HEK293 (cell line): ENCODE data around the gene PIP5K1C.

ENCODE experiments used
- CTCF ChIA-PET: fragments of 350-600 bp; formaldehyde crosslinking; extraction: SDS; loops from one replicate; lab custom pipeline; 2021; ENCODE audit warnings: antibody characterized with exemption; lab: Yijun Ruan, JAX
- POLR2A ChIA-PET: fragments of 300-600 bp; formaldehyde crosslinking; extraction: SDS; loops from one replicate; lab custom pipeline; 2020; ENCODE audit warnings: antibody characterized with exemption, inconsistent platforms; lab: Yijun Ruan, JAX
- H3K27ac ChIP-seq: fragments of 200-500 bp; sonication (Bioruptor generic); 2 replicates; pipeline ENCODE4 v1.5.1; 2014; ENCODE audit warnings: low read depth, low read length, control low read depth, inconsistent platforms; ENCODE audit errors: extremely low read depth
- H3K36me3 ChIP-seq, 2 experiments: fragments of 200-500 bp in 1 of 2; sonication (Bioruptor generic) in 1 of 2; 1 replicate in 1 of 2; 2 replicates in 1 of 2; pipeline ENCODE4 v1.5.1; 2014 to 2017; ENCODE audit warnings: inconsistent platforms in 2 of 2, low read length in 2 of 2; ENCODE audit not compliant: control insufficient read depth in 2 of 2, insufficient read depth in 1 of 2
- H3K4me1 ChIP-seq: fragments of 200-500 bp; sonication (Bioruptor generic); 2 replicates; pipeline ENCODE4 v1.5.1; 2014; ENCODE audit warnings: mild to moderate bottlenecking, low read length, inconsistent platforms; ENCODE audit not compliant: control insufficient read depth, insufficient read depth
- H3K4me3 ChIP-seq: 2 replicates; pipeline ENCODE4 v1.5.1; 2011; ENCODE audit warnings: low read depth, mild to moderate bottlenecking, control low read depth, low read length, moderate library complexity
- H3K9me3 ChIP-seq: fragments of 200-500 bp; sonication (Bioruptor generic); 2 replicates; pipeline ENCODE4 v1.5.1; 2014; ENCODE audit warnings: low read depth, low read length, inconsistent platforms; ENCODE audit not compliant: control insufficient read depth, insufficient read depth
- GFI1B ChIP-seq: fragments of 450-650 bp; formaldehyde crosslinking; IDR thresholded peaks from 2 replicates; pipeline ENCODE4 v1.5.1; 2016; ENCODE audit warnings: missing biosample characterization, missing genetic modification characterization
- GLIS2 ChIP-seq: fragments of 450-650 bp; formaldehyde crosslinking; IDR thresholded peaks from 2 replicates; pipeline ENCODE4 v1.5.1; 2016; ENCODE audit warnings: missing biosample characterization, missing genetic modification characterization
- KLF7 ChIP-seq: fragments of 450-650 bp; formaldehyde crosslinking; IDR thresholded peaks from 2 replicates; pipeline ENCODE4 v1.5.1; 2016; ENCODE audit warnings: missing biosample characterization, missing genetic modification characterization, borderline replicate concordance
- PRDM1 ChIP-seq: fragments of 450-650 bp; formaldehyde crosslinking; IDR thresholded peaks from 2 replicates; pipeline ENCODE4; 2016; ENCODE audit warnings: missing biosample characterization, missing genetic modification characterization
- REPIN1 ChIP-seq: fragments of 450-650 bp; formaldehyde crosslinking; IDR thresholded peaks from 2 replicates; pipeline ENCODE4 v1.5.1; 2017; ENCODE audit warnings: missing biosample characterization, missing genetic modification characterization, low read depth
- ZNF184 ChIP-seq: fragments of 450-650 bp; IDR thresholded peaks from 2 replicates; pipeline ENCODE4 v1.5.1; 2018; ENCODE audit warnings: missing biosample characterization, mild to moderate bottlenecking, missing genetic modification characterization
- ZNF202 ChIP-seq: fragments of 450-650 bp; formaldehyde crosslinking; IDR thresholded peaks from 2 replicates; pipeline ENCODE4 v1.5.1; 2016; ENCODE audit warnings: missing biosample characterization, missing genetic modification characterization, borderline replicate concordance
- ZNF37A ChIP-seq: fragments of 450-650 bp; IDR thresholded peaks from 2 replicates; pipeline ENCODE4 v1.5.1; 2018; ENCODE audit warnings: missing biosample characterization, missing genetic modification characterization
- ZNF501 ChIP-seq: fragments of 450-650 bp; formaldehyde crosslinking; IDR thresholded peaks from 2 replicates; pipeline ENCODE4 v1.5.1; 2016; ENCODE audit warnings: missing biosample characterization, missing genetic modification characterization
- ZNF510 ChIP-seq: fragments of 450-650 bp; formaldehyde crosslinking; IDR thresholded peaks from 2 replicates; pipeline ENCODE4 v1.5.1; 2018; ENCODE audit warnings: mild to moderate bottlenecking, missing genetic modification characterization, missing biosample characterization; ENCODE audit not compliant: insufficient replicate concordance
- ZNF530 ChIP-seq: fragments of 450-650 bp; formaldehyde crosslinking; IDR thresholded peaks from 2 replicates; pipeline ENCODE4 v1.5.1; 2016; ENCODE audit warnings: low read depth, missing biosample characterization, missing genetic modification characterization
- ZNF555 ChIP-seq: fragments of 450-650 bp; formaldehyde crosslinking; conservative IDR thresholded peaks from 2 replicates; pipeline ENCODE4 v1.5.1; 2017; ENCODE audit warnings: missing biosample characterization, mild to moderate bottlenecking, missing genetic modification characterization, inconsistent platforms
- ZNF561 ChIP-seq: fragments of 450-650 bp; IDR thresholded peaks from 2 replicates; pipeline ENCODE4 v1.5.1; 2018; ENCODE audit warnings: missing biosample characterization, missing genetic modification characterization, borderline replicate concordance
- ZNF623 ChIP-seq: fragments of 450-650 bp; formaldehyde crosslinking; IDR thresholded peaks from 2 replicates; pipeline ENCODE4 v1.5.1; 2016; ENCODE audit warnings: missing biosample characterization, missing genetic modification characterization
- ZNF654 ChIP-seq: fragments of 450-650 bp; formaldehyde crosslinking; IDR thresholded peaks from 2 replicates; pipeline ENCODE4 v1.5.1; 2016; ENCODE audit warnings: low read depth, missing biosample characterization, missing genetic modification characterization
- ZSCAN23 ChIP-seq: fragments of 450-650 bp; formaldehyde crosslinking; IDR thresholded peaks from 2 replicates; pipeline ENCODE4 v1.5.1; 2016; ENCODE audit warnings: missing biosample characterization, missing genetic modification characterization
- TF ChIP-seq, protein P1 (sequence below): fragments of 450-650 bp; formaldehyde crosslinking; IDR thresholded peaks from 2 replicates; pipeline ENCODE4 v1.5.1; 2017; ENCODE audit warnings: missing biosample characterization, missing genetic modification characterization
- TF ChIP-seq, protein P2 (sequence below): fragments of 450-650 bp; formaldehyde crosslinking; IDR thresholded peaks from 2 replicates; pipeline ENCODE4 v1.5.1; 2016; ENCODE audit warnings: missing biosample characterization, missing genetic modification characterization
- TF ChIP-seq, protein P3 (sequence below): fragments of 450-650 bp; formaldehyde crosslinking; IDR thresholded peaks from 2 replicates; pipeline ENCODE4 v1.5.1; 2016; ENCODE audit warnings: missing biosample characterization, missing genetic modification characterization
- TF ChIP-seq, protein P4 (sequence below): fragments of 450-650 bp; formaldehyde crosslinking; IDR thresholded peaks from 2 replicates; pipeline ENCODE4 v1.5.1; 2016; ENCODE audit warnings: missing biosample characterization, missing genetic modification characterization
- TF ChIP-seq, protein P5 (sequence below): fragments of 450-650 bp; formaldehyde crosslinking; conservative IDR thresholded peaks from 2 replicates; pipeline ENCODE4 v1.5.1; 2016; ENCODE audit warnings: low read depth, missing biosample characterization, missing genetic modification characterization

PIP5K1C gene

DNA sequence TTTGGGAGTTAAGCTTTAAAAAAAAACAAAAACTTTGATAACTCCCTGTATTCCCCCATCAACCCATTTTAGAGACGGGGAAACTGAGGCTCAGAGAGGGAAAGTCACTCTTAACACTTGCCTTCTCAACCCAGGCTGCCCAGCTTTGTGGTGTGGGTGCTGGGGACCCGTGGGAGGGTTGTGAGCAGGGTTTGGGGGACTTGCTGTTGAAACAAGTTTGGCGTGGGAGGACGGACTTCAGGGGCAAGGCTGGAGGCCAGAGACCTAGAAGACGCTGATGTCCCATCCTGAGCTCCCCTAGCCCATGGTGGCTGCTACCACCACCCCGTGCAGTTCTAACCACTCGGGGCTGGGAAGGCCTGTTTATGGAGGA lies 72.9 kb downstream of the PIP5K1C start (continued):
- TF ChIP-seq, protein P1, sequence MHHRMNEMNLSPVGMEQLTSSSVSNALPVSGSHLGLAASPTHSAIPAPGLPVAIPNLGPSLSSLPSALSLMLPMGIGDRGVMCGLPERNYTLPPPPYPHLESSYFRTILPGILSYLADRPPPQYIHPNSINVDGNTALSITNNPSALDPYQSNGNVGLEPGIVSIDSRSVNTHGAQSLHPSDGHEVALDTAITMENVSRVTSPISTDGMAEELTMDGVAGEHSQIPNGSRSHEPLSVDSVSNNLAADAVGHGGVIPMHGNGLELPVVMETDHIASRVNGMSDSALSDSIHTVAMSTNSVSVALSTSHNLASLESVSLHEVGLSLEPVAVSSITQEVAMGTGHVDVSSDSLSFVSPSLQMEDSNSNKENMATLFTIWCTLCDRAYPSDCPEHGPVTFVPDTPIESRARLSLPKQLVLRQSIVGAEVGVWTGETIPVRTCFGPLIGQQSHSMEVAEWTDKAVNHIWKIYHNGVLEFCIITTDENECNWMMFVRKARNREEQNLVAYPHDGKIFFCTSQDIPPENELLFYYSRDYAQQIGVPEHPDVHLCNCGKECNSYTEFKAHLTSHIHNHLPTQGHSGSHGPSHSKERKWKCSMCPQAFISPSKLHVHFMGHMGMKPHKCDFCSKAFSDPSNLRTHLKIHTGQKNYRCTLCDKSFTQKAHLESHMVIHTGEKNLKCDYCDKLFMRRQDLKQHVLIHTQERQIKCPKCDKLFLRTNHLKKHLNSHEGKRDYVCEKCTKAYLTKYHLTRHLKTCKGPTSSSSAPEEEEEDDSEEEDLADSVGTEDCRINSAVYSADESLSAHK (tag by site-specific recombination), result peak; percentile 45; the same call in 1 of the 2 replicates
- TF ChIP-seq GFI1B (no peak), ZNF202 (tag by site-specific recombination) (no peak), ZNF561 (tag by site-specific recombination) (no peak), ZSCAN23 (tag by site-specific recombination) (0 out of 2 replicates have a peak, but pooled peaks have one; percentile 23), REPIN1 (tag by site-specific recombination) (0 out of 2 replicates have a peak, but pooled peaks have one; percentile 20), ZNF184 (tag by site-specific recombination) (0 out of 2 replicates have a peak, but pooled peaks have one; percentile 41), GLIS2 (tag by site-specific recombination) (no peak), ZNF623 (tag by site-specific recombination) (peak; percentile 17; the same call in 1 of the 2 replicates)
- TF ChIP-seq, protein P2, sequence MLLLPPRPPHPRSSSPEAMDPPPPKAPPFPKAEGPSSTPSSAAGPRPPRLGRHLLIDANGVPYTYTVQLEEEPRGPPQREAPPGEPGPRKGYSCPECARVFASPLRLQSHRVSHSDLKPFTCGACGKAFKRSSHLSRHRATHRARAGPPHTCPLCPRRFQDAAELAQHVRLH (tag by site-specific recombination), result peak; percentile 73; the same call in 1 of the 2 replicates
- TF ChIP-seq, protein P3, sequence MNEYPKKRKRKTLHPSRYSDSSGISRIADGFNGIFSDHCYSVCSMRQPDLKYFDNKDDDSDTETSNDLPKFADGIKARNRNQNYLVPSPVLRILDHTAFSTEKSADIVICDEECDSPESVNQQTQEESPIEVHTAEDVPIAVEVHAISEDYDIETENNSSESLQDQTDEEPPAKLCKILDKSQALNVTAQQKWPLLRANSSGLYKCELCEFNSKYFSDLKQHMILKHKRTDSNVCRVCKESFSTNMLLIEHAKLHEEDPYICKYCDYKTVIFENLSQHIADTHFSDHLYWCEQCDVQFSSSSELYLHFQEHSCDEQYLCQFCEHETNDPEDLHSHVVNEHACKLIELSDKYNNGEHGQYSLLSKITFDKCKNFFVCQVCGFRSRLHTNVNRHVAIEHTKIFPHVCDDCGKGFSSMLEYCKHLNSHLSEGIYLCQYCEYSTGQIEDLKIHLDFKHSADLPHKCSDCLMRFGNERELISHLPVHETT (tag by site-specific recombination), result peak; percentile 48; the same call in 1 of the 2 replicates
- TF ChIP-seq, protein P4, sequence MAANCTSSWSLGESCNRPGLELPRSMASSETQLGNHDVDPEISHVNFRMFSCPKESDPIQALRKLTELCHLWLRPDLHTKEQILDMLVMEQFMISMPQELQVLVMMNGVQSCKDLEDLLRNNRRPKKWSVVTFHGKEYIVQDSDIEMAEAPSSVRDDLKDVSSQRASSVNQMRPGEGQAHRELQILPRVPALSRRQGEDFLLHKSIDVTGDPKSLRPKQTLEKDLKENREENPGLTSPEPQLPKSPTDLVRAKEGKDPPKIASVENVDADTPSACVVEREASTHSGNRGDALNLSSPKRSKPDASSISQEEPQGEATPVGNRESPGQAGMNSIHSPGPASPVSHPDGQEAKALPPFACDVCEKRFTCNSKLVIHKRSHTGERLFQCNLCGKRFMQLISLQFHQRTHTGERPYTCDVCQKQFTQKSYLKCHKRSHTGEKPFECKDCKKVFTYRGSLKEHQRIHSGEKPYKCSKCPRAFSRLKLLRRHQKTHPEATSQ, result 0 out of 2 replicates have a peak, but pooled peaks have one; percentile 47

DNA sequence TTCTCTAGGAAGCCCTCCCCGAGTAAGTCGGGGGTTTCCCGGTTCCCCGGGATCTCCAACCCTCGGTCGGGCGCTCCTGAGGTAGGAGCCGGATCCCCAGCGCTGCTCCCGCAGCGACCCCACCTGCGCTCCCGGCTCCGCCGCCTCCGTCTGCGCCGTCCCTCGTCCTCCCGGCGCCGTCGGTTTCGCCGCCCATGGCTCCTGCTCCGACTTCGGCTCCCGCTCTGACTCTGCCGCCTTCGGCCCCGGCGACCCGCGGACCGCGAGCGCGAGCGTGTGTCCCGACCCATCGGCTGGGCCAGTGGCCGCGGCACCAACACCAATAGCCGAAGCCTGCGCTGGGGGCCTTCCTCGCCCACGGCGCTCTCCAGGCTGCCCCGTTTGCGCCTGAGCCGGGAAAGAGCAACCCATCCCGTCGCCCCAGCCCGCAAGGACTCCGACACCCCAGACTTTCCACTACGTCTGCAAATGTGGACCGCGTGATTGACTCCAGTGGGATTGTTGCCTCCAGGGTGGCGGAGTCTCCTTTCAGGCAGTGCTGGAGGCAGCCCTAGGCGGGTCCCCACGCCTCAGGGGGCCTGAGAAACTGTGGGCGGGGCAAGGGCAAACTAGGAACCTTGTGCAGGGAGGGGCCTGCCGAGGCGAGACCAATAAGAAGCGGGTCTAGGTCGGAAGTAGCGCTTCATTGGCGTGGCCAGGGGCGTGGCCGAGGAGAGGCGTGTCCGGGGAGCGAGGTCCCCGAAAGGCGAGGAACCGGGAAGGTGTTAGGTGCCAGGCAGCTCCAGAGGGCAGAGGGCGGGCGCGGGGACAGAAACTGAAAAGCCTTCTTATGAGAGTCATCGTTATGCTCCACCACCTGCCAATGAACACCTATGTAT lies 73.6 kb downstream of the PIP5K1C start, which contains the start of gene CACTIN:
TSS of gene CACTIN (minus strand) at position 318 of the 878 bp plus-strand sequence. CDS start at position 290, 28 bp downstream.
- Histone ChIP-seq H3K9me3 (no peaks in the 10 kb centered on the region), H3K4me1 (no peaks in the 10 kb centered on the region), H3K36me3 (peaks cover 0 to 21% of the 10 kb centered on the region in 2 experiments; a peak in 2 of 3 replicates), H3K4me3 (peak within 1 kb of the TSS; percentile 90), H3K27ac (peak within 1 kb of the TSS; percentile 97)
- POLR2A ChIA-PET, result interaction anchor here (0.5 to 1.3 kb wide), 3 partner anchors 26 to 329 kb away, joined by 3 read pairs; no protein-coding TSS in a partner anchor
- CTCF ChIA-PET, result interaction anchor here (0.6 kb wide), 1 partner anchor 26 kb away, joined by 3 read pairs; no protein-coding TSS in a partner anchor
- TF ChIP-seq ZNF37A, result no peak
- no peak for TF ChIP-seq ZNF654
- TF ChIP-seq, protein P3 (tag by site-specific recombination), result peak; percentile 92
- TF ChIP-seq ZNF510 (tag by site-specific recombination), result no peak
- TF ChIP-seq KLF7 (tag by site-specific recombination), result peak; percentile 81
- no peak for TF ChIP-seq PRDM1
- TF ChIP-seq ZNF555, result no peak
- TF ChIP-seq ZNF530 (tag by site-specific recombination), result no peak
- TF ChIP-seq, protein P5, sequence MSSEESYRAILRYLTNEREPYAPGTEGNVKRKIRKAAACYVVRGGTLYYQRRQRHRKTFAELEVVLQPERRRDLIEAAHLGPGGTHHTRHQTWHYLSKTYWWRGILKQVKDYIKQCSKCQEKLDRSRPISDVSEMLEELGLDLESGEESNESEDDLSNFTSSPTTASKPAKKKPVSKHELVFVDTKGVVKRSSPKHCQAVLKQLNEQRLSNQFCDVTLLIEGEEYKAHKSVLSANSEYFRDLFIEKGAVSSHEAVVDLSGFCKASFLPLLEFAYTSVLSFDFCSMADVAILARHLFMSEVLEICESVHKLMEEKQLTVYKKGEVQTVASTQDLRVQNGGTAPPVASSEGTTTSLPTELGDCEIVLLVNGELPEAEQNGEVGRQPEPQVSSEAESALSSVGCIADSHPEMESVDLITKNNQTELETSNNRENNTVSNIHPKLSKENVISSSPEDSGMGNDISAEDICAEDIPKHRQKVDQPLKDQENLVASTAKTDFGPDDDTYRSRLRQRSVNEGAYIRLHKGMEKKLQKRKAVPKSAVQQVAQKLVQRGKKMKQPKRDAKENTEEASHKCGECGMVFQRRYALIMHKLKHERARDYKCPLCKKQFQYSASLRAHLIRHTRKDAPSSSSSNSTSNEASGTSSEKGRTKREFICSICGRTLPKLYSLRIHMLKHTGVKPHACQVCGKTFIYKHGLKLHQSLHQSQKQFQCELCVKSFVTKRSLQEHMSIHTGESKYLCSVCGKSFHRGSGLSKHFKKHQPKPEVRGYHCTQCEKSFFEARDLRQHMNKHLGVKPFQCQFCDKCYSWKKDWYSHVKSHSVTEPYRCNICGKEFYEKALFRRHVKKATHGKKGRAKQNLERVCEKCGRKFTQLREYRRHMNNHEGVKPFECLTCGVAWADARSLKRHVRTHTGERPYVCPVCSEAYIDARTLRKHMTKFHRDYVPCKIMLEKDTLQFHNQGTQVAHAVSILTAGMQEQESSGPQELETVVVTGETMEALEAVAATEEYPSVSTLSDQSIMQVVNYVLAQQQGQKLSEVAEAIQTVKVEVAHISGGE (tag by site-specific recombination), result no peak
- TF ChIP-seq ZNF501, result peak; percentile 81
